Gastrocnemius medialis (tissue), 4 donors: Measurements from ENCODE around the gene AGAP2.

Experiments used
- POLR2A ChIP-seq, 2 donors: fragments of 450-650 bp; IDR thresholded peaks; one replicate each; pipeline ENCODE4 v1.6.1; 2017; ENCODE audit warnings: antibody characterized with exemption in 2 of 2, mild to moderate bottlenecking in 2 of 2, moderate library complexity in 2 of 2
- TF ChIP-seq, protein P1 (sequence below), 5 experiments: fragments of 450-650 bp in 3 of 5; fragments of 200-600 bp in 2 of 5; sonication (generic) in 2 of 5; IDR thresholded peaks in 4 of 5; conservative IDR thresholded peaks in 1 of 5; 1 replicate in 4 of 5; 2 replicates in 1 of 5; pipeline ENCODE4 v1.5.1; 2016 to 2019; ENCODE audit warnings: antibody characterized with exemption in 5 of 5, mild to moderate bottlenecking in 3 of 5, moderate library complexity in 3 of 5

GRCh38 chr12:57776247-57776587 is 37.7 kb upstream of the AGAP2 start:
- TF ChIP-seq POLR2A (IDR thresholded peaks at IDR 0.05) = no peak
- TF ChIP-seq, protein P1, sequence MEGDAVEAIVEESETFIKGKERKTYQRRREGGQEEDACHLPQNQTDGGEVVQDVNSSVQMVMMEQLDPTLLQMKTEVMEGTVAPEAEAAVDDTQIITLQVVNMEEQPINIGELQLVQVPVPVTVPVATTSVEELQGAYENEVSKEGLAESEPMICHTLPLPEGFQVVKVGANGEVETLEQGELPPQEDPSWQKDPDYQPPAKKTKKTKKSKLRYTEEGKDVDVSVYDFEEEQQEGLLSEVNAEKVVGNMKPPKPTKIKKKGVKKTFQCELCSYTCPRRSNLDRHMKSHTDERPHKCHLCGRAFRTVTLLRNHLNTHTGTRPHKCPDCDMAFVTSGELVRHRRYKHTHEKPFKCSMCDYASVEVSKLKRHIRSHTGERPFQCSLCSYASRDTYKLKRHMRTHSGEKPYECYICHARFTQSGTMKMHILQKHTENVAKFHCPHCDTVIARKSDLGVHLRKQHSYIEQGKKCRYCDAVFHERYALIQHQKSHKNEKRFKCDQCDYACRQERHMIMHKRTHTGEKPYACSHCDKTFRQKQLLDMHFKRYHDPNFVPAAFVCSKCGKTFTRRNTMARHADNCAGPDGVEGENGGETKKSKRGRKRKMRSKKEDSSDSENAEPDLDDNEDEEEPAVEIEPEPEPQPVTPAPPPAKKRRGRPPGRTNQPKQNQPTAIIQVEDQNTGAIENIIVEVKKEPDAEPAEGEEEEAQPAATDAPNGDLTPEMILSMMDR (IDR thresholded peaks at IDR 0.05 in 4 of 5, conservative IDR thresholded peaks at IDR 0.05 in 1 of 5) = no peak
